Activated naive CD4-positive, alpha-beta T cell treated with anti-CD3 and anti-CD28 coated beads, Interleukin-2, amount 50 U/mL, for 24 hours (primary cell): ENCODE results near the gene RAPGEF1.

Experiments used
- H3K27ac Mint-ChIP-seq: one replicate; pipeline ENCODE4 v1.8.0; 2021; ENCODE audit warnings: mild to moderate bottlenecking, mixed read lengths
- H3K27me3 Mint-ChIP-seq: one replicate; pipeline ENCODE4 v1.8.0; 2021; ENCODE audit warnings: mixed read lengths
- H3K36me3 Mint-ChIP-seq: one replicate; pipeline ENCODE4 v1.8.0; 2021; ENCODE audit warnings: mixed read lengths
- H3K4me1 Mint-ChIP-seq: one replicate; pipeline ENCODE4 v1.8.0; 2021; ENCODE audit warnings: mixed read lengths
- H3K4me3 Mint-ChIP-seq: one replicate; pipeline ENCODE4 v1.8.0; 2021; ENCODE audit warnings: mild to moderate bottlenecking, mixed read lengths
- H3K9me3 Mint-ChIP-seq: one replicate; pipeline ENCODE4 v1.8.0; 2021; ENCODE audit warnings: mixed read lengths

RAPGEF1 gene

DNA sequence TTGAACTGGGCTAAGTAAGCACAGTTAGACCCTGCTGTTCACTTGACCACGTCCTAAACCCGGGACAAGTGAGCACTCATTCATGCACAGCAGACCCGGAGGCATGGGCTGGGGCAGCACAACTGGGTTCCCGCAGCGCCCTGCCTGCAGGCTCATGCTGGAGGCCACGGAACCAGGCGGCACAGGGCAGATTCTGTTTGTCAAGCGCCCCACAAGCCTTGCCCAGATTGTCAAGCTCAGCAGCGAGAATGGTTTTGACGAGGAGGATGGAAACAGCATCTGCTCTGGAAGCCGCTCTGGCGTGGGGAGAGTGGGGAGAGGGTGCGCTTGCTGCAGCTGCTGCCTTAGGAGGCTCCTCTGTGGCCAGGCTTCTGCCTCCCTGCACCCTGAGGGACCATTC is 161.9 kb downstream of the RAPGEF1 start:
- Mint-ChIP-seq H3K36me3 (peaks cover 4% of the 10 kb centered on the region), H3K27me3 (no peaks in the 10 kb centered on the region), H3K27ac (peak overlapping the region; percentile 55), H3K4me1 (peaks cover 25% of the 10 kb centered on the region), H3K9me3 (no peaks in the 10 kb centered on the region), H3K4me3 (peak overlapping the region; percentile 23)

GRCh38 chr9:131577005-131578000 is 162.6 kb downstream of the RAPGEF1 start:
- no peaks in the 10 kb centered on the region for H3K9me3 Mint-ChIP-seq
- peaks cover 4% of the 10 kb centered on the region for H3K36me3 Mint-ChIP-seq
- H3K4me1 Mint-ChIP-seq, result peaks cover 25% of the 10 kb centered on the region
- no peaks in the 10 kb centered on the region for H3K27me3 Mint-ChIP-seq
- no peak overlapping the region for H3K4me3 Mint-ChIP-seq
- peak overlapping the region; percentile 51 for H3K27ac Mint-ChIP-seq

DNA sequence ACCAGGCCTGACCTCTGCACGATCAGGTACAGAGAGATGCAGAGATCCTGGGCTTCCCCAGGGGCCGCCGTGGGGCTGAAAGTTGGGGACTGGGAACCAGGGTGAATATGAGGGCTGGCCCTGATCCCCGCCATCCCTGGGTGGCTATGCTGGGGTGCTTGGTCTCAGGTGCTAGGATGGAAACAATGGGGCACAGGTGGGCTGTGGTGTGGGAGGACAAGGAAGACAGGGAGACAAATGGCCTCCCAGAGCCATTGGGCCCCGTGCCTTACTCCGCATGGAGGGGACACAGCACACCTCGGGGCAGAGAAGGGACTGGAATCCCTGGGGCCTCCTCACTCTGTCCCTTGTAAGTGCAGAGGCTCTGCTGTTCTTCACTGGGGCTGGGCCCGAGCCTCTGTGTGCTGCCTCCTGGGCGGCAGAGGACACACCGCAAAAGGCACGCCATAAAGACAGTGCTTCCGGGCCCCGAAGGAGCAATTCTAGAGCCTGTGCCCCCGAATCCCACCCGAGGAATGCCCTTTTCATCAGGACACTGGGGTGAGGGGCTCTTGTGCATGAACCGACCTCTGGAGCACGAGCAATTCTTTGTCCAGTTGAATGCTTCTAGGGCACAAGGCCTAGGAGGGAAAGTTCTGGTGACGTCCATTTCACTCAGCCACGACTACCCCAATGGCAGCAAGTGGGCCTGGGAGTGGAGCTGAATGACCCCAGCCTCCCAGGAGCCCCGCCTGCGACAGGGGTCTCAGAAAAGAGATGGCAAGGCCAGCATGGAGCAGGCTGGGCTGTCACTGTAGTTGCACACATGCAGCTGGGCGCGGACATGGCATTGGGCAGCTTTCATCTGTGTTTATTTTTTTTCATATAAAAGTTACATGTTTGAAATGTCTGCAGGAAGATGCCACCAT is 163.7 kb downstream of the RAPGEF1 start:
- peaks cover 25% of the 10 kb centered on the region for H3K4me1 Mint-ChIP-seq
- H3K27ac Mint-ChIP-seq, result no peak overlapping the region
- H3K4me3 Mint-ChIP-seq, result no peak overlapping the region
- peaks cover 4% of the 10 kb centered on the region for H3K36me3 Mint-ChIP-seq
- H3K9me3 Mint-ChIP-seq, result no peaks in the 10 kb centered on the region
- H3K27me3 Mint-ChIP-seq, result no peaks in the 10 kb centered on the region

- Mint-ChIP-seq H3K4me3 (no peak overlapping the region), H3K9me3 (no peaks in the 10 kb centered on the region), H3K4me1 (peaks cover 25% of the 10 kb centered on the region), H3K27me3 (no peaks in the 10 kb centered on the region), H3K27ac (no peak overlapping the region), H3K36me3 (peaks cover 5% of the 10 kb centered on the region)
These were observed 164.9 kb downstream of the RAPGEF1 start for GRCh38 chr9:131574730-131575640.

GRCh38 chr9:131567910-131568309 is 172.0 kb downstream of the RAPGEF1 start:
- Mint-ChIP-seq H3K4me1 (peaks cover 6% of the 10 kb centered on the region), H3K36me3 (peaks cover 3% of the 10 kb centered on the region), H3K9me3 (no peaks in the 10 kb centered on the region), H3K27me3 (no peaks in the 10 kb centered on the region), H3K4me3 (no peak overlapping the region), H3K27ac (no peak overlapping the region)

DNA sequence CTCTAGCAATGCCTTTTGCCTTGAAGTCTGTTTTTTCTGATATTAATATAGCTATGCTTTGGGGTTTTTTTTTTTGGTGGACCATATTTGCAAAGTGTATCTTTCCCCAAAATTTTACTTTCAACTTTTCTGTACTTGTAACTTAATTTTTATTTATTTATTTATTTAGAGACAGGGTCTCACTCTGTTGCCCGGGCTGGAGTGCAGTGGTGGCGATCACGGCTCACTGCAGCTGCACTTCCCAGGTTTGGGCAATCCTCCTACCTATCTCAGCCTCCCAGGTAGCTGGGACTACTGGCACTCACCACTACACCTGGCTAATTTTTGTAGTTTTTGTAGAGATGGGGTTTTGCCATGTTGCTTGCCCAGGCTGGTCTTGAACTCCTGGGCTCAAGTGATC is 173.7 kb downstream of the RAPGEF1 start:
- H3K4me1 Mint-ChIP-seq, result peaks cover 6% of the 10 kb centered on the region
- no peaks in the 10 kb centered on the region for H3K9me3 Mint-ChIP-seq
- H3K4me3 Mint-ChIP-seq, result no peak overlapping the region
- no peaks in the 10 kb centered on the region for H3K27me3 Mint-ChIP-seq
- no peak overlapping the region for H3K27ac Mint-ChIP-seq
- H3K36me3 Mint-ChIP-seq, result peaks cover 3% of the 10 kb centered on the region

- Mint-ChIP-seq H3K9me3 (no peaks in the 10 kb centered on the region), H3K4me1 (peaks cover 6% of the 10 kb centered on the region), H3K27me3 (no peaks in the 10 kb centered on the region), H3K4me3 (no peak overlapping the region), H3K27ac (no peak overlapping the region), H3K36me3 (peaks cover 3% of the 10 kb centered on the region)
These were observed 174.5 kb downstream of the RAPGEF1 start for GRCh38 chr9:131565369-131565768.

GRCh38 chr9:131562032-131562959 is 177.6 kb downstream of the RAPGEF1 start:
- H3K4me1 Mint-ChIP-seq, result peaks cover 6% of the 10 kb centered on the region
- H3K9me3 Mint-ChIP-seq, result no peaks in the 10 kb centered on the region
- no peaks in the 10 kb centered on the region for H3K27me3 Mint-ChIP-seq
- H3K27ac Mint-ChIP-seq, result no peak overlapping the region
- H3K4me3 Mint-ChIP-seq, result no peak overlapping the region
- no peaks in the 10 kb centered on the region for H3K36me3 Mint-ChIP-seq

DNA sequence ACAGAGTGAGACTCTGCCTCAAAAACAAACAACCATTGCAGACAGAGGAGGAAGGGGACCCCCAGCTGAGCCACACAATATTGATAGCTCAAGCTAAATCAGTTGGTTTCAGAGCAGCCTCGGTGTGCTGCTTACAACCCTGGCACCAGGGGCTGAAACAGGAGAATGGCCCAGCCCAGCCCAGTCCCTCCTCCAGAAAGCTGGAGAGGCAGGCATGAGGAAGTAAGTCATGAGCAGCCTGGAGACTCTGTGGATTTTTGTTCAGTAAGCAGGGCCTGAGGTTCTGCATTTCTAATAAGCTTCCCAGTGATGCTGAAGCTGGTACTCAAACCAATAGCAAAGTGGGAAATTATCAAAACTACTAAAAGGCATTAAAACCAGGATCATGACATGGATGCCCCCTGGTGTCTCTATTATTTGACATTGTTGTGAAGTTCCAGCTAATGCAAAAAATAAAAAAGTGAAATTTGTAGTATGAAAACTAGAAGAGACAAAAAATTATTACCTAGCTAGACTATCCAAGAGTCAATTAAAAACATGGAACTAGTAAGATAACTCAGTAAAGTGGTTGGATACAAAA is 180.4 kb downstream of the RAPGEF1 start:
- H3K4me3 Mint-ChIP-seq, result no peak overlapping the region
- H3K9me3 Mint-ChIP-seq, result no peaks in the 10 kb centered on the region
- H3K27ac Mint-ChIP-seq, result no peak overlapping the region
- no peaks in the 10 kb centered on the region for H3K4me1 Mint-ChIP-seq
- no peaks in the 10 kb centered on the region for H3K36me3 Mint-ChIP-seq
- H3K27me3 Mint-ChIP-seq, result peaks cover 12% of the 10 kb centered on the region

GRCh38 chr9:131557855-131558548 is 181.9 kb downstream of the RAPGEF1 start:
- Mint-ChIP-seq H3K4me1 (no peaks in the 10 kb centered on the region), H3K36me3 (no peaks in the 10 kb centered on the region), H3K9me3 (no peaks in the 10 kb centered on the region), H3K27me3 (peaks cover 18% of the 10 kb centered on the region), H3K27ac (no peak overlapping the region), H3K4me3 (no peak overlapping the region)

DNA sequence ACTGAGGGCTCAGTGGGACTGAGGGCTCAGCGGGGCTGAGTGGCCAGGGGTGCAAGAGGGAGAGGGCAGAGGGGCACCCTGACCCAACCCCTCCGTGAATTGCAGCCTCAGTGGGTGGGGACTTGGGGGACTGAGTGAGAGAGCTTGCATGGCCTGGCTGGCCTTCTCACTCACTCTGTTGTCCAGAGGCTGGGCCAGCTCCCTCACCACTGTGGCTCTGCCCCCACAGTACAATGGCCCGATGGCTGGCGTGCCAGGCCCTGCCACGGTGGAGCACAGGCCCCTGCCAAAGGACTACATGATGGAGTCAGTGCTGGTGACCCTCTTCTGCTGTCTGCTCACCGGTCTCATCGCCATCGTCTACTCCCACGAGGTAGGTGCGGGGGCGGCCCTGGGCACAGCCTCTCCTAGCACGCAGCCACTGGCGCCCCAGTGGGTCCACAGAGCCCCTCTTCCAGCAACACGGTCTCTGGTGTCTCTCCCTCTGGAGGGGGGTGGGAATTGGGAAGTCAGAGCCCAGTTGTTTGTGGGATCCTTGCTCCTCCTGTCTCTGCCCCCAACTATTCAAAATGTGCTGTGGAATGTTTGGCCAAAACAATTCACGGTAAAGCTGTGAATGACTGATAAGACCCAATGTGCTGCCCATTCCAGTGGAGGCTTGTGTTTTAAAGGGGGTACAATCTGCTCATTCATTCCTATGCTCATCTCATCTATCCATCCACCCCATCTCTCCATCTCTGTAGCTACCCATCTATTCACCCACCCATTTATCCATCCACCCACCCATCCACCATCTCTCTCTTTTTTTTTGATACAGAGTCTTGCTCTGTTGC is 183.8 kb downstream of the RAPGEF1 start:
- peaks cover 18% of the 10 kb centered on the region for H3K27me3 Mint-ChIP-seq
- H3K9me3 Mint-ChIP-seq, result no peaks in the 10 kb centered on the region
- no peaks in the 10 kb centered on the region for H3K4me1 Mint-ChIP-seq
- H3K27ac Mint-ChIP-seq, result no peak overlapping the region
- no peaks in the 10 kb centered on the region for H3K36me3 Mint-ChIP-seq
- H3K4me3 Mint-ChIP-seq, result no peak overlapping the region

- Mint-ChIP-seq H3K36me3 (no peaks in the 10 kb centered on the region), H3K4me3 (no peak overlapping the region), H3K9me3 (no peaks in the 10 kb centered on the region), H3K27ac (no peak overlapping the region), H3K27me3 (peaks cover 20% of the 10 kb centered on the region), H3K4me1 (no peaks in the 10 kb centered on the region)
These were observed 185.0 kb downstream of the RAPGEF1 start for GRCh38 chr9:131554843-131555351.
